Measurements from ENCODE around the gene MT1F. TPM values are rescaled to one million over a fixed set of nuclear protein-coding genes. Genes with fewer than 3 reads are reported as not detected.

Gene MT1F
- total RNA-seq, 1 donor from 2014 or later = not detected

DNA sequence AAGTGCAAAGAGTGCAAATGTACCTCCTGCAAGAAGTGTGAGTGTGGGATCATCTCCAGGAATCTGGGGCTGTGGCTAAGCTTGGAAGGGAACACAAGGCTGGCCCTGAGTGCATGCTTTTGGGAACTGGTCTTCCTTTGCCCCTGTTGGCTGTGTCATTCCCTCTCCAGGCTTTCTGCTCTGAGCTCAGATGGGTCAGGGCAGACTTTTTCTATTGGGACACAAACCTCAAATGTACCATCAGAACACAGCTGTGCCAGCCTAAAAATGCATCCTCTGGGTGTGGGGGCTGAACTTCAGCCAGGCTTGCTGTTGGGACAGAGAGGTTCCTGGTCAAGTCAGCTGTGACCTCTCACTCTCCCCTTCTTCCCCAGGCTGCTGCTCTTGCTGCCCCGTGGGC is 5.2 kb upstream of the MT1F start:
- H3K79me2 ChIP-seq (ENCODE audit: insufficient read depth, low read length) = no peaks in the 10 kb centered on the region
- no peak overlapping the region for H3K9ac ChIP-seq (ENCODE audit: low read length)
- peaks cover 1% of the 10 kb centered on the region for H3K4me1 Mint-ChIP-seq (ENCODE audit: low read depth, unreplicated experiment)
- TF ChIP-seq EZH2 (IDR thresholded peaks at IDR 0.05; ENCODE audit: insufficient read depth, low read length) = no peak
- TF ChIP-seq, protein P1, sequence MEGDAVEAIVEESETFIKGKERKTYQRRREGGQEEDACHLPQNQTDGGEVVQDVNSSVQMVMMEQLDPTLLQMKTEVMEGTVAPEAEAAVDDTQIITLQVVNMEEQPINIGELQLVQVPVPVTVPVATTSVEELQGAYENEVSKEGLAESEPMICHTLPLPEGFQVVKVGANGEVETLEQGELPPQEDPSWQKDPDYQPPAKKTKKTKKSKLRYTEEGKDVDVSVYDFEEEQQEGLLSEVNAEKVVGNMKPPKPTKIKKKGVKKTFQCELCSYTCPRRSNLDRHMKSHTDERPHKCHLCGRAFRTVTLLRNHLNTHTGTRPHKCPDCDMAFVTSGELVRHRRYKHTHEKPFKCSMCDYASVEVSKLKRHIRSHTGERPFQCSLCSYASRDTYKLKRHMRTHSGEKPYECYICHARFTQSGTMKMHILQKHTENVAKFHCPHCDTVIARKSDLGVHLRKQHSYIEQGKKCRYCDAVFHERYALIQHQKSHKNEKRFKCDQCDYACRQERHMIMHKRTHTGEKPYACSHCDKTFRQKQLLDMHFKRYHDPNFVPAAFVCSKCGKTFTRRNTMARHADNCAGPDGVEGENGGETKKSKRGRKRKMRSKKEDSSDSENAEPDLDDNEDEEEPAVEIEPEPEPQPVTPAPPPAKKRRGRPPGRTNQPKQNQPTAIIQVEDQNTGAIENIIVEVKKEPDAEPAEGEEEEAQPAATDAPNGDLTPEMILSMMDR (IDR thresholded peaks at IDR 0.05; ENCODE audit: insufficient read depth, low read depth, low read length) = no peak
- H3K9me3 ChIP-seq (ENCODE audit: insufficient read depth, low read depth, low read length) = no peaks in the 10 kb centered on the region
- H3K27me3 ChIP-seq (ENCODE audit: insufficient read depth, low read length) = peaks cover 58% of the 10 kb centered on the region
- H3K9me3 Mint-ChIP-seq (ENCODE audit: unreplicated experiment) = no peaks in the 10 kb centered on the region
- H3K4me1 ChIP-seq (ENCODE audit: insufficient read depth, low read length) = peaks cover 4% of the 10 kb centered on the region
- no peak overlapping the region for H3K4me3 Mint-ChIP-seq (ENCODE audit: unreplicated experiment)
- H2AFZ ChIP-seq (ENCODE audit: low read depth, low read length) = no peak overlapping the region
- no peak for FAIRE-seq
- no peak overlapping the region for H3K4me3 ChIP-seq (ENCODE audit: insufficient read depth, low read depth, low read length)
- no peak overlapping the region for H3K27ac ChIP-seq (ENCODE audit: low read depth, low read length)
- no peaks in the 10 kb centered on the region for H4K20me1 ChIP-seq (ENCODE audit: insufficient read depth, low read length)
- no peaks in the 10 kb centered on the region for H3K36me3 ChIP-seq (ENCODE audit: insufficient read depth, low read length)
- no peaks in the 10 kb centered on the region for H3K36me3 Mint-ChIP-seq (ENCODE audit: low read depth, unreplicated experiment)
- H3K4me2 ChIP-seq (ENCODE audit: low read length) = no peak overlapping the region
- H3K27ac Mint-ChIP-seq (ENCODE audit: unreplicated experiment) = no peak overlapping the region
- peaks cover 83% of the 10 kb centered on the region for H3K27me3 Mint-ChIP-seq (ENCODE audit: low read depth, unreplicated experiment)
- no peak for DNase-seq (ENCODE audit: low read depth)

DNA sequence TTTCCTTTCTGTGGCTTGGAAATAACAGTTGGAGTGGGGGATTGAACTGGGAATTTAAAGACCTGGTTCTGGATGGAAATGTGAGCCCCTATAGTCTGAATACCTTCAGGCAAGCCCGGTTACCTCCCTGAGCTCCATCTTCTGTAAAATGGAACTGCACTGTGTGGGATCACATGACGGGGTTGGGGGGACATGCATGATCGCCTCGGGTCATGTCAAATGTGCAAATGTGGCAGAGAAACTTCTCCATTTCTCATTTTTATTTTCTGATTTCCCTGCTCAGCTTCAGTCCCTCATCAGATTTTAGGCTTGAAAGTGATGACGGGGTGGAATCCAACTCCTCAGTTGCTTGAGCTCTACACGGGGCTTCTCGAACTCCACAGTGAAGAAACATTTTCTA is 4.5 kb upstream of the MT1F start:
- no peaks in the 10 kb centered on the region for H4K20me1 ChIP-seq (ENCODE audit: insufficient read depth, low read length)
- Mint-ChIP-seq H3K4me1 (ENCODE audit: low read depth, unreplicated experiment) (peaks cover 1% of the 10 kb centered on the region), H3K36me3 (ENCODE audit: low read depth, unreplicated experiment) (no peaks in the 10 kb centered on the region), H3K4me3 (ENCODE audit: unreplicated experiment) (no peak overlapping the region), H3K27me3 (ENCODE audit: low read depth, unreplicated experiment) (peaks cover 84% of the 10 kb centered on the region), H3K27ac (ENCODE audit: unreplicated experiment) (no peak overlapping the region), H3K9me3 (ENCODE audit: unreplicated experiment) (no peaks in the 10 kb centered on the region)
- no peak overlapping the region for H3K27ac ChIP-seq (ENCODE audit: low read depth, low read length)
- H3K4me1 ChIP-seq (ENCODE audit: insufficient read depth, low read length) = peaks cover 9% of the 10 kb centered on the region
- no peak overlapping the region for H3K4me3 ChIP-seq (ENCODE audit: insufficient read depth, low read depth, low read length)
- H3K36me3 ChIP-seq (ENCODE audit: insufficient read depth, low read length) = no peaks in the 10 kb centered on the region
- H3K4me2 ChIP-seq (ENCODE audit: low read length) = no peak overlapping the region
- H3K79me2 ChIP-seq (ENCODE audit: insufficient read depth, low read length) = no peaks in the 10 kb centered on the region
- no peak for FAIRE-seq
- H3K9ac ChIP-seq (ENCODE audit: low read length) = no peak overlapping the region
- H3K27me3 ChIP-seq (ENCODE audit: insufficient read depth, low read length) = peaks cover 55% of the 10 kb centered on the region
- H3K9me3 ChIP-seq (ENCODE audit: insufficient read depth, low read depth, low read length) = no peaks in the 10 kb centered on the region
- H2AFZ ChIP-seq (ENCODE audit: low read depth, low read length) = no peak overlapping the region
- no peak for TF ChIP-seq EZH2 (IDR thresholded peaks at IDR 0.05; ENCODE audit: insufficient read depth, low read length)
- TF ChIP-seq, protein P1 (IDR thresholded peaks at IDR 0.05; ENCODE audit: insufficient read depth, low read depth, low read length) = no peak
- DNase-seq (ENCODE audit: low read depth) = no peak

DNA sequence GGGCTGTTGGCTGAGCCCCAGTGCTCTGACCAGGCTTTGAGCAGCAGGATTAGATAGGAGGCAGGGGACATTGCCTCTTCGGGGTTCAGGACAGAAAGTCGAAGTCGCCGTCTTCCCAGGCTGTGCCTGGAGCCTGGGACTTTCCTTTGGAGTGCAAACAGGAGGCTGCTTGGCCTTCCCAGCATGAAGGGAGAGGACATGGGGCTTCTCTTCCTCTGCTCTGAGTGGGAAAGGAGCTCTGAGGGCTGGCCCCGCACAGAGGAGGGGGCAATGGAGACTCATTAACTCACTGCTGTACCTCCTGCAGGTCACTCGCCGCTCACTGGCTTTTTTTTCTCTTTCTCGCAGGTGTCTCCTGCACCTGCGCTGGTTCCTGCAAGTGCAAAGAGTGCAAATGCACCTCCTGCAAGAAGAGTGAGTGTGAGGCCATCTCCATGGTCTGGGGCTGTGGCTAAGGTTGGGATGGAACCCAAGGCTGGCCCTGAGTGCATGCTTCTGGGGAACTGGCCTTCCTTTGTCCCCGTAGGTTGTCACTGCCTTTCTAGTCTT is 642 bp downstream of the MT1F start:
- H3K27me3 ChIP-seq (ENCODE audit: insufficient read depth, low read length) = peaks cover 59% of the 10 kb centered on the region
- Mint-ChIP-seq H3K36me3 (ENCODE audit: low read depth, unreplicated experiment) (no peaks in the 10 kb centered on the region), H3K27me3 (ENCODE audit: low read depth, unreplicated experiment) (peaks cover 79% of the 10 kb centered on the region), H3K4me1 (ENCODE audit: low read depth, unreplicated experiment) (peaks cover 1% of the 10 kb centered on the region), H3K27ac (ENCODE audit: unreplicated experiment) (no peak overlapping the region), H3K9me3 (ENCODE audit: unreplicated experiment) (no peaks in the 10 kb centered on the region), H3K4me3 (ENCODE audit: unreplicated experiment) (peak overlapping the region; percentile 82)
- peaks cover 18% of the 10 kb centered on the region for H3K4me1 ChIP-seq (ENCODE audit: insufficient read depth, low read length)
- no peak overlapping the region for H3K27ac ChIP-seq (ENCODE audit: low read depth, low read length)
- peak overlapping the region; percentile 75 for H3K4me2 ChIP-seq (ENCODE audit: low read length)
- no peaks in the 10 kb centered on the region for H3K9me3 ChIP-seq (ENCODE audit: insufficient read depth, low read depth, low read length)
- peak overlapping the region; percentile 16 for H3K9ac ChIP-seq (ENCODE audit: low read length)
- no peaks in the 10 kb centered on the region for H3K79me2 ChIP-seq (ENCODE audit: insufficient read depth, low read length)
- FAIRE-seq (no peak), DNase-seq (ENCODE audit: low read depth) (no peak)
- peak; percentile 73 for TF ChIP-seq EZH2 (IDR thresholded peaks at IDR 0.05; ENCODE audit: insufficient read depth, low read length)
- TF ChIP-seq, protein P1 (IDR thresholded peaks at IDR 0.05; ENCODE audit: insufficient read depth, low read depth, low read length) = no peak
- no peaks in the 10 kb centered on the region for H3K36me3 ChIP-seq (ENCODE audit: insufficient read depth, low read length)
- no peaks in the 10 kb centered on the region for H4K20me1 ChIP-seq (ENCODE audit: insufficient read depth, low read length)
- peak overlapping the region; percentile 31 for H3K4me3 ChIP-seq (ENCODE audit: insufficient read depth, low read depth, low read length)
- H2AFZ ChIP-seq (ENCODE audit: low read depth, low read length) = peak overlapping the region; percentile 63

All from astrocyte (in vitro differentiated cells and primary cell).